Prostate gland (tissue), 2 donors: ENCODE results near the gene TOP1. TPM values are rescaled to one million over a fixed set of nuclear protein-coding genes. Genes with fewer than 3 reads are reported as not detected.

ENCODE experiments used
- DNase-seq: peaks from one replicate; pipeline ENCODE4 v3.0.0-alpha.2; 2019; ENCODE audit warnings: low spot score
- H3K27ac ChIP-seq, 2 donors: fragments of 200-600 bp; sonication (generic); 2 replicates each; pipeline ENCODE4 v1.5.1; 2017 to 2019
- H3K27me3 ChIP-seq: fragments of 200-600 bp; sonication (generic); replicated peaks from 2 replicates; pipeline ENCODE4 v1.5.1; 2019; ENCODE audit not compliant: insufficient read depth
- H3K36me3 ChIP-seq, 2 donors: fragments of 200-600 bp; sonication (generic); 1 replicate in 1 of 2; 2 replicates in 1 of 2; pipeline versions ENCODE4 v1.5.1 to v1.8.1; 2017 to 2019
- H3K4me1 ChIP-seq: fragments of 200-600 bp; sonication (generic); replicated peaks from 2 replicates; pipeline ENCODE4 v1.5.1; 2019
- H3K4me3 ChIP-seq, 2 donors: fragments of 200-600 bp; sonication (generic); 2 replicates each; pipeline ENCODE4 v1.5.1; 2017 to 2019
- H3K9me3 ChIP-seq: fragments of 200-600 bp; sonication (generic); 2 replicates; pipeline ENCODE4 v1.5.1; 2017
- POLR2A ChIP-seq: fragments of 450-650 bp; IDR thresholded peaks from one replicate; pipeline ENCODE4 v1.6.1; 2016; ENCODE audit warnings: antibody characterized with exemption, mild to moderate bottlenecking
- POLR2AphosphoS5 ChIP-seq: sonication (generic); formaldehyde crosslinking; IDR thresholded peaks from one replicate; pipeline ENCODE4 v1.6.1; 2017; ENCODE audit warnings: antibody characterized with exemption
- WGBS: methylation state at CpG from one replicate; pipeline ENCODE4 v1.1.5; 2018; 5-methylcytosine and 5-hydroxymethylcytosine counted together
- intact Hi-C: fragments of 100-400 bp; cut with DNase I; formaldehyde crosslinking; loops from one replicate; pipeline ENCODE4 v1.14.2; 2022
- total RNA-seq, 2 donors: library from RNA; depleted of rRNA; stranded (reverse); fragments of >200 nt; gene quantifications; one replicate each; pipeline ENCODE4 v1.1.0, GENCODE V29; 2016
- TF ChIP-seq, protein P1 (sequence below), 4 experiments: fragments of 200-600 bp in 2 of 4; fragments of 450-650 bp in 2 of 4; sonication (generic) in 2 of 4; IDR thresholded peaks; 1 replicate in 3 of 4; 2 replicates in 1 of 4; pipeline ENCODE4 v1.5.1; 2016 to 2019; ENCODE audit warnings: antibody characterized with exemption in 4 of 4, mild to moderate bottlenecking in 2 of 4, moderate library complexity in 2 of 4

The TOP1 gene
- total RNA-seq, 2 donors from 2014 or later: 32.3 to 36.9 TPM

DNA sequence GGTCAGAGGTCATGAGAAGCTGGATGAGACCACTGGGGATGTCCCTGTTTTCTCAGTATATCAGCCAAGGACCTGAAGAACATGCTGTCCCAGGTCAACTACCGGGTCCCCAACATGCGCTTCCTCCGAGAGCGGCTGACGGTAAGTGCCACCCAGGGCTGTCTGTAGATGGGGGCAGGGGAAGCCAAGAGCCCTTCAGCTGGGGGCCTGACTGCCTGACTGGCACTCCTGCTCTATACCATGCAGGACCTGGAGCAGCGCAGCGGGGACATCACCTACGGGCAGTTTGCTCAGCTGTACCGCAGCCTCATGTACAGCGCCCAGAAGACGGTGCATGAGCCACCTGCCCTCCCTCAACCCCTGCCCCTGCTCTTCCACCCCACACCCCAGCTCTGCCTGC lies 133.8 kb downstream of the TOP1 start:
- Histone ChIP-seq H3K4me1 (no peaks in the 10 kb centered on the region), H3K27me3 (no peaks in the 10 kb centered on the region), H3K9me3 (no peaks in the 10 kb centered on the region), H3K36me3 (peaks cover 27 to 31% of the 10 kb centered on the region in 2 donors), H3K27ac (no peak overlapping the region), H3K4me3 (no peak overlapping the region)
- DNase-seq: no peak
- 95% methylated on average over 11 of the region's 11 CpGs for WGBS
- TF ChIP-seq POLR2A: no peak
- TF ChIP-seq POLR2AphosphoS5: no peak
- TF ChIP-seq, protein P1, sequence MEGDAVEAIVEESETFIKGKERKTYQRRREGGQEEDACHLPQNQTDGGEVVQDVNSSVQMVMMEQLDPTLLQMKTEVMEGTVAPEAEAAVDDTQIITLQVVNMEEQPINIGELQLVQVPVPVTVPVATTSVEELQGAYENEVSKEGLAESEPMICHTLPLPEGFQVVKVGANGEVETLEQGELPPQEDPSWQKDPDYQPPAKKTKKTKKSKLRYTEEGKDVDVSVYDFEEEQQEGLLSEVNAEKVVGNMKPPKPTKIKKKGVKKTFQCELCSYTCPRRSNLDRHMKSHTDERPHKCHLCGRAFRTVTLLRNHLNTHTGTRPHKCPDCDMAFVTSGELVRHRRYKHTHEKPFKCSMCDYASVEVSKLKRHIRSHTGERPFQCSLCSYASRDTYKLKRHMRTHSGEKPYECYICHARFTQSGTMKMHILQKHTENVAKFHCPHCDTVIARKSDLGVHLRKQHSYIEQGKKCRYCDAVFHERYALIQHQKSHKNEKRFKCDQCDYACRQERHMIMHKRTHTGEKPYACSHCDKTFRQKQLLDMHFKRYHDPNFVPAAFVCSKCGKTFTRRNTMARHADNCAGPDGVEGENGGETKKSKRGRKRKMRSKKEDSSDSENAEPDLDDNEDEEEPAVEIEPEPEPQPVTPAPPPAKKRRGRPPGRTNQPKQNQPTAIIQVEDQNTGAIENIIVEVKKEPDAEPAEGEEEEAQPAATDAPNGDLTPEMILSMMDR (IDR thresholded peaks at IDR 0.05): no peak
- intact Hi-C loops: no loop called here

DNA sequence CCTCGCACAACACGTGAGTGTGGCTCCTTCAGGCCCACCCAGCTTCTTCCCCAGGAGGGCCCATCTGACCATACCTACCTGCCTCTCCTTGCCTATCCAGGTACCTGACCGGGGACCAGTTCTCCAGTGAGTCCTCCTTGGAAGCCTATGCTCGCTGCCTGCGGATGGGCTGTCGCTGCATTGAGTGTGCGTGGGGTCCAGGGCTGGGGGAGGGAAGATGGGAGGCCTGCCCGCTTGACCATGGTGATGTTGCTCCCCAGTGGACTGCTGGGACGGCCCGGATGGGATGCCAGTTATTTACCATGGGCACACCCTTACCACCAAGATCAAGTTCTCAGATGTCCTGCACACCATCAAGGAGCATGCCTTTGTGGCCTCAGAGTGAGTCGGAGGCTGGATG lies 135.2 kb downstream of the TOP1 start:
- no peaks in the 10 kb centered on the region for H3K4me1 ChIP-seq
- intact Hi-C loops: no loop called here
- no peaks in the 10 kb centered on the region for H3K9me3 ChIP-seq
- WGBS: 95% methylated on average over 10 of the region's 11 CpGs
- TF ChIP-seq, protein P1 (IDR thresholded peaks at IDR 0.05): no peak
- no peaks in the 10 kb centered on the region for H3K27me3 ChIP-seq
- H3K36me3 ChIP-seq: peaks cover 35 to 37% of the 10 kb centered on the region in 2 donors
- H3K4me3 ChIP-seq: no peak overlapping the region
- no peak overlapping the region for H3K27ac ChIP-seq
- DNase-seq: no peak

DNA sequence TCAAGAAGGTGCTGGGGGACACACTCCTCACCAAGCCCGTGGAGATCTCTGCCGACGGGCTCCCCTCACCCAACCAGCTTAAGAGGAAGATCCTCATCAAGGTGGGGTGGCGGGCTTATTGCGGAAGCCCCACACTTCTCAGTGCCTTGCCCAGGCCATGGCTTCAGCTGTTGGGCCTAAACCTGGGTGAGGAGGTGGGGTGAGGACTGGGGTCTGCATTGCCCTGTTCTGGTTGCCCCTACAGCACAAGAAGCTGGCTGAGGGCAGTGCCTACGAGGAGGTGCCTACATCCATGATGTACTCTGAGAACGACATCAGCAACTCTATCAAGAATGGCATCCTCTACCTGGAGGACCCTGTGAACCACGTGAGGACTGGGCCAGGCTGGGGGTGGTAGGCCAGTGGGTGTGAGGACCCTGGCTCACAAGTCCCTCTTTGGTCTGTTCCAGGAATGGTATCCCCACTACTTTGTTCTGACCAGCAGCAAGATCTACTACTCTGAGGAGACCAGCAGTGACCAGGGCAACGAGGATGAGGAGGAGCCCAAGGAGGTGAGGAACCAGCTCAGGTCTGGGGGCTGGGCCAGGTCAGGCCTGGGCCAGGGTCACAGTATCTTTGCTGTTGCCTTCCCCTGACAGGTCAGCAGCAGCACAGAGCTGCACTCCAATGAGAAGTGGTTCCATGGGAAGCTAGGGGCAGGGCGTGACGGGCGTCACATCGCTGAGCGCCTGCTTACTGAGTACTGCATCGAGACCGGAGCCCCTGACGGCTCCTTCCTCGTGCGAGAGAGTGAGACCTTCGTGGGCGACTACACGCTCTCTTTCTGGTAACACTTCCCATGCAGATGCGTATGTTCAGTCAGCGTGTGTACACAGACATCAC lies 136.6 kb downstream of the TOP1 start:
- no peak for DNase-seq
- Histone ChIP-seq H3K4me1 (no peaks in the 10 kb centered on the region), H3K27ac (no peak overlapping the region), H3K27me3 (no peaks in the 10 kb centered on the region), H3K4me3 (no peak overlapping the region), H3K9me3 (no peaks in the 10 kb centered on the region), H3K36me3 (peaks cover 45 to 48% of the 10 kb centered on the region in 2 donors)
- TF ChIP-seq, protein P1 (IDR thresholded peaks at IDR 0.05): no peak
- no peak for TF ChIP-seq POLR2A
- no peak for TF ChIP-seq POLR2AphosphoS5
- WGBS: 90% methylated on average over 24 of the region's 24 CpGs
- intact Hi-C loops: no loop called here

DNA sequence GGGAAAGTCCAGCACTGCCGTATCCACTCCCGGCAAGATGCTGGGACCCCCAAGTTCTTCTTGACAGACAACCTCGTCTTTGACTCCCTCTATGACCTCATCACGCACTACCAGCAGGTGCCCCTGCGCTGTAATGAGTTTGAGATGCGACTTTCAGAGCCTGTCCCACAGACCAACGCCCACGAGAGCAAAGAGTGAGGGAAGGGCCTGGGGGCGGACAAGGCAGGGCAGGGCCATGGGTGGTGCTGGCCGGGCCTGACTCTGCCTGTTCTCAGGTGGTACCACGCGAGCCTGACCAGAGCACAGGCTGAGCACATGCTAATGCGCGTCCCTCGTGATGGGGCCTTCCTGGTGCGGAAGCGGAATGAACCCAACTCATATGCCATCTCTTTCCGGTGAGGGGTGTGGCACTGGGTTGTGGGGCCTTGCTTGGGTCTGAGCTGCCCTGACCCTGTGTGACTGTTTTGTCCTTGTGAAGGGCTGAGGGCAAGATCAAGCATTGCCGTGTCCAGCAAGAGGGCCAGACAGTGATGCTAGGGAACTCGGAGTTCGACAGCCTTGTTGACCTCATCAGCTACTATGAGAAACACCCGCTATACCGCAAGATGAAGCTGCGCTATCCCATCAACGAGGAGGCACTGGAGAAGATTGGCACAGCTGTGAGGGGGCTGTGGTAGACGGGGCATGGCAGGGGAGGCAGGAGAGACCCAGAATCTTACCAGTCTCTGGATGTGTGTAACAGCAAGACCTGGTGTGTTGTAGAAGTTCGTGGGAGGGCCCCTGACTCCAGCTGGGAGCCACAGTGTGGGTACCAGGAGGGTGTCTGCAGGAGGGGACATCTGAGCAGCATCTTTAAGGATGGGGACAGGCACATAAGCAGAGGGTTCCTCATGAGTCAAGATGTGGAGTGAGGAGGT lies 137.8 kb downstream of the TOP1 start:
- 86% methylated on average over 27 of the region's 27 CpGs for WGBS
- Histone ChIP-seq H3K4me3 (no peak overlapping the region), H3K4me1 (no peaks in the 10 kb centered on the region), H3K9me3 (no peaks in the 10 kb centered on the region), H3K27ac (no peak overlapping the region), H3K36me3 (peaks cover 48 to 50% of the 10 kb centered on the region in 2 donors), H3K27me3 (no peaks in the 10 kb centered on the region)
- DNase-seq: no peak
- intact Hi-C loops: no loop called here
- no peak for TF ChIP-seq POLR2A
- no peak for TF ChIP-seq POLR2AphosphoS5
- TF ChIP-seq, protein P1 (IDR thresholded peaks at IDR 0.05): no peak
